ENCODE results near the gene TMEM236.

Gene TMEM236

GRCh38 chr10:17743437-17743836 lies 8.6 kb upstream of the TMEM236 start:
- DNase-seq: no peak

DNA sequence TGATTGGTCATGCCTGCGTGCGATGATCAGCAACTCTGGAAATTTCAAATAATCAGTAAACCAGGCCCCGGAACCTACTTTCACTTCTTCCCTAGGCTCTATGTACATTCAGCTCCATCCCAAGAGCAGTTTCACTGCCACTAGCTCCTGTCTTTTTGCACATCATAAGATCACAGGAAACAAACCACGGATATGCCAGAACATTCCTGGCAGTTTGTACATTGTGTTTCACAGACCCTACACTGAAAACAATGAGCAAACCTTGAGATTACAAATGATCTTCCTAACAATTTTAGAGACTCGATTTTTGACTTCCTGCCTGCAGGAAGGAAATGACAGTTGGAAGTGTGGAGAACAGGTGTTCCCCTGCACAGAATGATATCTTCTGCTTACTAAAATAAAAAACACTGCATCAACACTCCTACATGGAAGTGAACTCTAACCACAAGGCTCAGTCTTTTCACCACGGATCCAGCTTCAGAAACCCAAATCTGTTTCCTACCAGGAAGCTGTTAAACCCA lies 7.6 kb upstream of the TMEM236 start:
- no peak for DNase-seq

GRCh38 chr10:17747883-17748550 lies 4.0 kb upstream of the TMEM236 start:
- no peak for DNase-seq

DNA sequence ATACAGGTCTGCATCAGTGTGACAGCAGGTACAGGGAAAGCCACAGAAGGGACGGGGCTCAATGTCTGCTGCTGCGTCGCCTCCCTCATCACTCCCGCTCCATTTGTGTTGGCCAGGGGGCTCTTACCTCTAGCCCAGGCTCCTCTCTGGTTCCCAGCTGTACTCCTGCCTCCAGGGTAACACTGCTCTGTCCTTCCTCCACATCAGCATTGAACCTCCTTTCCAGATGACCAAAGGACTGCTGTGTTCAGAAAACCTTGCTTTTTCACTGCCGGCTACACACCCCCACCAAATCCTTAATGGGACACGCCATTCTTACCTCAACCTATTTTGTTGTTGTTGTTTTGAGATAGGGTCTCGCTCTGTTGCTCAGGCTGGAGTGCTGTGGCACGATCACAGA lies 2.1 kb upstream of the TMEM236 start:
- DNase-seq: no peak

DNA sequence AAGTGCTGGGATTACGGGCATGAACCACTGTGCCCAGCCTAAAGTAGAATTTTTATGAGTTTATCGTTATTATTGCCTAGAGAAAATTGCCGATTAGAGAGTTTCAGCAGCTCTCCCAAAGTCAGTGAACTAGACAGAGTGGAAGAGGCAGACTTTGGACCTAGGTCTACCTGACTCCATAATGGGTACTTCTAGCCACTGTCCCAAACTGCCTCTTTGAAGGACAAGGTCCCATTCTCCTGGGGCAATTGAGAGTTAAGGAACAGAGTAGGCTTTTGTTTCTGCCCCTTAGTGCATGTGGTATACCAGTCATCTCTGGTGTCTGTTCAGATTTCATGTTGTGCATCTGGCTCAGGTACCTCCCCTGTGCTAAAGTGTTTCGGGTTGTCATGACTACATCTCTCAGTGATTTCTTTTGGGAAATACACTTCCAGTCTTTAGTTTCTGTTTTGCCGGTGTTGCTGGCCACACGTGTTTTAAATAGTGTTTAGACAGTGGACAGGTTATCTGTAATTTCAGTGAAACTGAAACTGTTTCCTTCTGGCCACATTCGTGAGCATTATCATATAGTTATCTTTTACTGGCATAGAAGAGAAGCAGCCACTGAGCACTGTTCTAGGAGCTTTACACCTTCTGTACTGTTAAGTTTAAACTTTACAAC lies 4.7 kb downstream of the TMEM236 start:
- DNase-seq: no peak

DNA sequence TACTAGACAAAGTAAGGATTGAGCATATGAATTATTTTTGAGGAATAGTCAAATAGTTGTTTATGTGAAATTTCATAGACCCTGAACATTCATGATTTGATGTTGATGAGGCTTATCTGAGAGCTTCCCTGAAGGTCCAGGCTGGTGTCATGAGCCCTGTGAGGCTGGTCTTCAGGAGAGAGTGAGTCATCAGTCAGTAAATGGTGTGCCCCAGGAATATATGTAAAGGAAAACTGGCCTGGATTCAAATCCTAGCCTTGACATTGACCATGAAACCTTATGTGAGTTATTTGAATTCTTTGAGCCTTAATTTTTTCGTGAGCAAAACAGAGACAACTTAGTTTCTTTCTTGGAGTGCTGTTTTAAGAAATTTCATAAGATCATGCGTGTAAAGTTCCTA lies 6.2 kb downstream of the TMEM236 start:
- DNase-seq: no peak

- no peak for DNase-seq
Measured at GRCh38 chr10:17758896-17759295, 6.9 kb downstream of the TMEM236 start.

DNA sequence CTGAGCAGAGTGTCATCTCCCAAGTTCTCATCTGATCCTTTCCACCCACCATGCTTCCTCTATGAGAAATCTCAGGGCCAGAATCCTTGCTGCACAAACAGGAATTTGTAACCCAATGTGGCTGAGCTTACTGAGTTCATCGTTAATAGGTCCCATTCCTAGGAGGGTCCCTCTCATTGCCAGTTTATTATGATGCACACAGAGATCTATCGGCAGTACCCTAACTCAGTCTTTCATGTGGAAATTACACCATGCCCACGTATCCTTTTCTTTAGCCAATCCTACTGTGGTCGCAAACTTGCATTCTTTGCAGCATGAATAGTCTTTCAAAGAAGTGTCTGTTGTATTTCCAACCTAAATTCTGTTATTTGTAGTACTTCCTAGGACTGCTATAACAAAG lies 12.1 kb downstream of the TMEM236 start:
- DNase-seq: no peak

GRCh38 chr10:17765602-17766001 lies 13.6 kb downstream of the TMEM236 start:
- no peak for DNase-seq

DNA sequence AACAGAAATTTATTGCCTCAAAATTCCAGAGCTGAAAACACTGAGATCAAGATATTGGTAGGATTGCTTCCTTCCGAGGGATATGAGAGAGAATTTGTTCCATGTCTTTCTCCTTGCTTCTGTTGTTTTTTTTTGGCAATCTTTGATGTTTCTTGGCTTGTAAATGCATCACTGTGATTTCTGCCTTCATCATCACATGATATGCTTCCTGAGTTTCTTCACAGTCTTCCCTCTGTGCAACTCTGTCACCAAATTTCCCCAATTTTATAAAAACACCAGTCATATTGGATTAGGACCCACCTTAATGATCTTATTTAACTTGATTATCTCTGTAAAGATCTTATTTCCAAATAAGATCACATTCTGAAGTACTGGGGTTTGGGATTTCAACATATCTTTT lies 14.7 kb downstream of the TMEM236 start:
- DNase-seq: no peak

- DNase-seq: no peak
Measured at GRCh38 chr10:17768496-17768895, 16.5 kb downstream of the TMEM236 start.

DNA sequence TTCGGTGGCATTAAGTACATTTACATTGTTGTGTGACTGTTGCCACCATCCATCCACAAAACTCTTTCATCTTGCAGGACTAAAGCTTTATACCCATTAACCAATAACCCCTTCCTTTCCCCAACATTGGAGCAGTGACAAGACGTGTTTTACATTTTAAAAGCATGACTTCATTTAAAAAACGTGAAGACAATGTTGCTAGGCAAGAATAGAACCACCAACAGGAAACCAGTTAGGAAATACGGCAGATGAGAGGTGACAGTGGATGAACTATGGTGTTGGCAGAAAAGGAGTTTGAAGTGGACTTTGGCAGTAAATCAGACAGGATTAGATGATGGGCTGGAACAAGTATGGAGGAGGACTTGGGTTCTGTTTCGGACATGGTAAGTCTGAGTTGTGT lies 17.0 kb downstream of the TMEM236 start:
- DNase-seq: no peak

DNA sequence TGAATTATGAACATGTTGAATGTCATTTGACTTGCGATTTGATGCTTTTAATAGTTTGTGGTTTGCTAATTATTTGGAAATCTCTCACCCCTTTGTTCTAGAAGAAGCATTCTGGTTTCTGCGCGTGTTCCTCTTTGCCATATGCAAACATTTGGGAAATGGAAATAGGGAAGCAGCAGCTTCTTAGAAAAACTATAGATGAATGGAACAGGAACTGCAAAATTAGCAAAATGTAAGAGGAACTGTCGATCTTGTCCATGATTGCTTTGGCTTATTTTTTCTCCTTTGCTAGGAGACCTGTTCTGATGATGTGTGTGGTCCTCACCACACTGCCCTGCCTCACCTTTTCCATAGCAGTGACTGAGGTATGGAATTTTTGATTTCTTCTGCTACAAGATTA lies 19.0 kb downstream of the TMEM236 start:
- no peak for DNase-seq

DNA sequence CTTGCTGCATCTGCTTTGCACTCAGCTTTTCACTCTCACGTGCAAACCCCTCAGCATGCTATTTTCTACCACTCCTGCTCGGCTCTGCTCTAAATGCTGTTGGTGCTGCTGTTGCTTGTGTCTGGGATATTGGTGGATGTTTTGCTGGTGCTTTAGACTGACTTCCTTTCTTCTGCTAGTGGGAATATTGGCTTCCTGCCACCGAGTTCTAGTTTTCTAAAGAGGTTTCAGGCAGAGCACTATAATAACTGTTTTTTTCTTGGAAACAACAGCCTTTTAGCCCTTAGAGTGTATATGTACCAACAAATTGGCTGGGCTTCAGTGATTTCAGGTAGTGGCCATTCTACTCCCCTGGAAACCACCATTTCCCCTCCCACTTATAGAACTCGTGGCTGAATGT lies 27.8 kb downstream of the TMEM236 start:
- no peak for DNase-seq

GRCh38 chr10:17780727-17781126 lies 28.7 kb downstream of the TMEM236 start:
- DNase-seq: no peak

GRCh38 chr10:17781856-17782255 lies 29.9 kb downstream of the TMEM236 start:
- no peak for DNase-seq

DNA sequence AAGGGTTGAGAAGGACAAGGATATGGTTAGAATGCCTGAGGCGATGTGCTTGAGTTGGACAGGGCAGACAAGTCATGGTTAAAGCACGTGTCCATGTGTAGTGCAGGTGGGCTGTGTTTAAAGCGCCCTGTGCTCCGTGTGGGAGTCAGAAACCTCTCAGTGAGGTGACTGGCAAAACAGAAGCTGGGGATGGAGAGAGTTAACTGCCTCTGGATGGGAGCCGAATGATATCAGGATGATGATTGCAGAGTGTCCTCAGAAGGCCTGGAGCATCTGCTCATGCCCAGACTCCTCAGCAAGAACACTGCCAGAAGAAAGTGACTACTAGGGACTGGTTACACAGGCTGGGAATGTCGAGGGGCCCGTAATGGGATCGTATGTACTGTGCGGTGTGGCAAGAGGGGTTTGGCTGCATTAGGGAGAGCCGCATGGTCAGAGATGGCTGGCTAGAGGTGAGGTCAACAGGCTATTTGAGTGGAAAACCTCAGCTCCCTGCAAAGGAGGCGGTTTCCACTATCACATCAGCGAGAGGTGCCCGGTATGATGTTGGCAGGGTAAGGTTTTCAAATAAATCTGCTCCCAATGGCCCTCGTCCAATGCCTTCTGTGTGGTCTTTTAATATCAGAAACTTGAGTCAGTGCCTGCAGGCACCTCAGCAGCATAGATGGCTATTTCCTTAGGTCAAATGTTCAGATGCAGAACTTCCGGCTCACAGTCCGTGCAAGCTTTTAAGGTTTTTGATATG lies 31.1 kb downstream of the TMEM236 start:
- DNase-seq: no peak

- no peak for DNase-seq
Measured at GRCh38 chr10:17783751-17784150, 31.8 kb downstream of the TMEM236 start.

GRCh38 chr10:17784688-17785087 lies 32.7 kb downstream of the TMEM236 start:
- no peak for DNase-seq

- no peak for DNase-seq
Measured at GRCh38 chr10:17785276-17785930, 33.4 kb downstream of the TMEM236 start.

DNA sequence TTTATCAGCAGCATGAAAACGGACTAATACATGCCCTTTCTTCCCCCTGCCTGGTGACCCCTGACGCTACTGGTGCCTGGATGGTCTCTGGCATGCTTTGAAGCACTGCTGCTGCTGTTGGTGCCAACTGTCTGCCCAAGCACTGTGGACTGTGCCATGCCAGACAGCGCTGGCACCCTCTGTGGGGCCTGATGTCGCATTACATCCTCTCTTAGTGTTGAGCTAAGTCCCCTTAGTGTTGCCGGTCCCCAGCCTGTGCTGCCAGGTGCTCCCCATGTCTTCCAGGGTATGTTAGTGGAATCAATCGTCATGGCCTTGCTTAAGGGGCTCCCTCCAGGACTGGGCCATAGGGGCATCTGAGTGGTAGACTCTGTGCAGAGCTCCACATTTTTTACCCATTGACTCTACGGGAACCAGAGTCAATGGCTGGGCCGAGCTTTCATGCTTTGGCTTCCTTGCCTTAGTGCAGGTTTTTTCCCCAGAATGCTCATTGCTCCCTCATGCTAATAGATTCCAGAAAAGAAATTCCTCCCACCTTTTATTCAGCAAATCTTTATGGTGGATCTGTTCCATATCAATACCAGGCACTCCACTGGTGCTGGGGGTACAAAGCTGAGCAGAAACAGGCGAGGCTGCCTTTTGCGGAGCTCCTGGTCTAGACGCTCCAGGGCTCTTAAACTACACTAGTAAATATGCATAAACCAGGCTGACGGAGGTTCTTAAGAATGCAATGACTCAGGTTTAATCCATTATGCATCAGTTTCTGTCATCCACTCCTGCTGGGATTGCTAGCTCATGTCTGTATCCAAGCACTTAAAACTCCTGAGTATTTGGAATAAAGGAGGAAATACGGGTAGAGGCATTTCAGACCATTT lies 35.3 kb downstream of the TMEM236 start:
- no peak for DNase-seq

GRCh38 chr10:17788646-17789045 lies 36.6 kb downstream of the TMEM236 start:
- no peak for DNase-seq
